Activated CD4-positive, alpha-beta T cell treated with anti-CD3 and anti-CD28 coated beads for 4 hours (primary cell): ENCODE measurements around the gene ACBD4.

Experiments used
- DNase-seq, 2 donors: peaks; one replicate each; pipeline ENCODE4 v3.0.0-alpha.2; 2020

ACBD4 gene

DNA sequence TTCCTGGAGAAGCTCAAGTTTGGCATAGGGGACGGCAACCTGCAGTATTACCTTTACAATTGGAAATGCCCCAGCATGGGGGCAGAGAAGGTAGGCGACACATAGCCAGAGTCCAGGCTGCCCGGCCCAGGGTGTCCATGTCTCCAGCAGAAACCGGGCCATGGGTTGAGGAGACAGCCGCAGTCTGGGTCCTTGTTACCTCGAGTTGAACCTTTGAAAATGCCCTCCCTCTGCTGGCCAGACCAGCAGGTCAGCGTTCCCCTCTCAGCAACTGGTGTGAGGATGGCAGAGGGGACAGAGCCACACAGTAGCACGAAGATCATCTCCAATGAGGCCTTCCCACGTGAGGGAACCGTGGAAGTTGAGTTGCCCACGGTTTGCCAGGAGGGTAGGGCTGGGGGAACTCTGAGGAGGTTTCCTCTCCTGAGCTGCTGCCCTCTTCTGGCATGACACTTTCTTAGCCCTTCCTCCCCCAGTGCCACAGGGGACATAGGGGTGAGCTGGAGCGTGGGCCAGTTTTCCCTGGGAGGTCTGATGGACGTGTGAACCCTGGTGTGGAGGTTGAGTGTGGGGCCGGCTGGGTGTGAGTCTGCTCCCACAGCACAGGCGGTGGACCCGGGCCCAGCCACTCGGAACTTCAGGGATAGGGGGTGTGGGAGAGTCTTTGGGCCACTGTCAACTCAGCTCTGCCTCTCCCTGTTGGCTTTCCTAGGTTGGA is 30.4 kb upstream of the ACBD4 start:
- no peak for DNase-seq

DNA sequence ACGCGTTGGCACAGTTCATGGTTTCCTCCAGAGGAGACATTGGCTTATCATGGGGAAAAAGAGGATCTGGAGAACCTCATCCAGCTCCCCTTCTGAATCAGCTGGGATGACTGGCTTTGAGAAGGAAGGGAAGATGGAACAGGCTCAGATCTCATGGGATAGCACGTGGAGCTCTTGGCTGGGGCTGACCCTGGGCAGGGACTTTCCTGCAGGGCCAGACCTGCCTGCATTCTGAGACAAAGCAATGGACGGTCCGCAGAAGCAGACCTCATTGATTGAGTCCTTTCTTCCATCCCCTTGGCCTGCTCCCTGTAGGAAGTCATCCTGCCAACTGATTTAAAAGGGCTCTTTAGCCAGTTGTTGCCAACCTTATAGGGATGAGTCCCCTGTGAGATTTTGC is 29.4 kb upstream of the ACBD4 start:
- DNase-seq: no peak

DNA sequence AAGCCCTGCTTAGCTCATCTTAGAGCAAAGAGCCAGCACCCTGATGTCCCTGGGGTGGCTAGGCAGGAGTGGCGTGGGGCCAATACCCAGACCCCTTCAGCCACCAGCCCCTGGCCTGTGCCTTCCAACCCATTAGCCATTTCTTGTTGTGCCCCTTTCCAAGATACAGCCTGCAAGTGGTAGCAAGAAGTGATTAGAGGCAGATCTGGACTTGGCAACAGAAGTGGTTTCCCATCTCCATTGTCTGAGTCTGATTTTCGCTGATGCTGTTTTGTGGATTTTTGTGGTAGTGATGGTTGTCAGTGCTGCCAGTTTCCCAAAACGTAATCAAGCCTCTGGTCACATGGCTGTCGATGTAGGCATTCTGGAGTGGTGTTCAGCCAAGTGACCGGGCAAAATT is 28.9 kb upstream of the ACBD4 start:
- no peak for DNase-seq

DNA sequence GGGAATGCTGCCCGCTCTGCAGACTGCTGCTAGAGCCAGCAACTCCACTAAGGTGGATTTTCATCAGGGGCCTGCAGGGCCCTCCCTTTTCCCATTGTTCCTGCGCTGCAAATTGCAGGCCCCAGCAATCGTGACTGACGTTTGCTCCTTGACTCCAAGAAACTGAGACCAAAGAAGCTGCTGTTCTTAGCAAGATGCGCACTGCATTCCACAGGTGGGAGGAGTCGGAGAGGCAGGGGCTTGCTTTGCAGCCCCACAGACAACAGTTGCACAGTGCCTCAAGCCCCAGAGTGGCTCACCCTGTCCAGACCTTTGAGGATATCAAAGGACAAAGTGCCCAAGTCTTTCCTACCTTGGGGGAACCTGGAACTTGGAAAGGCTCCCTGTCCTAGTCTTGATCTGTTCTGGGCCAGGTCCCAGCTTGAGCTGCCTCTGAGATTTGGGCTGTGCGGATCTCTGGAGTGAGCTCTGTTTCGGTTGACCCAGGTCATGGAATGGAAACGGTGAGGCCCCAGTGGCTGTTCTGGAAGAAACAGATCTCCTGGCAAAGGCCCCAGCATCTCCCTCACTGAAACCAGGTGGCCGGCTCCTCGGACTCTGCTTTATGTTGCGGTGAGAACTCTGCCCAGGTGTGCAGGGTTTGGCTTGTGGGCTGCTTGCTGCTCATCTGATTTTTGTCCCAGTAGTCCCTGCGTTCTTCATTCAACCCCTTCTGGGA is 28.0 kb upstream of the ACBD4 start:
- no peak for DNase-seq

DNA sequence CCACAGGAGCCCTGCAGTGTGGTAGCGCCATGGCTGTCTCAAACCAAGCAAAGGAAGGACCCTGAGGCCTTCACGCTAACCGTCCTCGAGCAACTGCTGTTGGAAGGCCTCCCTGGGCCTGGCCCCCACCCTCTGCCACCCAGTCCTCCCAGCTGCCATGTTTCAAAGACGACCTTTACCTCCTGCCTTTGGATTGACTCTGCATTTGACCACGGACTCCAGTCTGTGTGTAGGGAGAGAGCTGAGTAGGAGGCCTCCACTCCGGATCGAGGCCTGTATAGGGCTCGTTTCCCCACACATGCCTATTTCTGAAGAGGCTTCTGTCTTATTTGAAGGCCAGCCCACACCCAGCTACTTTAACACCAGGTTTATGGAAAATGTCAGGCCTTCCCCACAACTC is 27.4 kb upstream of the ACBD4 start:
- DNase-seq: no peak

DNA sequence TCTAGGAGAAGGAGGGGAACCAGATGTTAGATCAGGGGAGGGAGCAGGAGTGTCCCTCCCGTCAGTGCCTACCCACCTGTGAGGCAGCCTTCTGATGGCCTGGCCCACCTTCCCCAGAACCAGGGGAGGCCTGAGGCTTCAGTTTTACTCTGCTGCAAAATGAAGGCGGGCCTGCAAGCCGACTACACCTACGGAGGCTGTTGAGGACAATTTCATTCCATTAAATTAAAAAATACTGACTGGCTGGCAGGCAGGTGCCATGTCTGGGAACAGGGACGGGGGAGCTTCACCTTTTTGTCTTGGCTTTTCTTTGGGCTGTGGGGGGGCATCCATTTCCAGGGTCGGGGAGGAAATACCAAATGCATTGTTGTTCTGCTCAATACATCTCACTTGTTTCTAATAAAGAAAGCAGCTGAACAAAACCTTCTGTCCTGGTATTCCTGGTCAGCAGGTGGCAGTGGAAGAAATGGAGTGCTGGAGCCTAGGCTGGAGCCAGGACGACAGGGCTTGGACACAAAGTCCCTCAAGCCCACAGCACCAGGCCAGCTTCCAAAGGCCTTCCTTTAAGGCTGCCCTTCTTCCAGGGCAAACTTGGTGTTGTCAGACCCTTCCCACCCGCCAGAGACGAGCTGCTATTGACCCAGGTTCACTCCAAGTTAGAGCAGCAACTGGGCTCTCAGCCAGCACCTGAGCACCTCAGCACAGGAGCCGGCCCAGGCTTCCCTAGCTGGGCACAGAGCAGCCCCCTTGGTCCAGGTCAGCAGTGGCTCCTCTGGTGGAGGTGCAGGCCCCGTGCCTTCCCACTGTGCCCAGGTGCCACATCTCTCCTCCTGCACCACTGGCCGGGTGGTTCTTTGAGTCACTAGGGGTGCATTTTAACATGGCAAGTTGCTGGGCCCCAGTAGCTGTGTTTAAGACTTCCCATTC is 26.6 kb upstream of the ACBD4 start:
- no peak for DNase-seq

DNA sequence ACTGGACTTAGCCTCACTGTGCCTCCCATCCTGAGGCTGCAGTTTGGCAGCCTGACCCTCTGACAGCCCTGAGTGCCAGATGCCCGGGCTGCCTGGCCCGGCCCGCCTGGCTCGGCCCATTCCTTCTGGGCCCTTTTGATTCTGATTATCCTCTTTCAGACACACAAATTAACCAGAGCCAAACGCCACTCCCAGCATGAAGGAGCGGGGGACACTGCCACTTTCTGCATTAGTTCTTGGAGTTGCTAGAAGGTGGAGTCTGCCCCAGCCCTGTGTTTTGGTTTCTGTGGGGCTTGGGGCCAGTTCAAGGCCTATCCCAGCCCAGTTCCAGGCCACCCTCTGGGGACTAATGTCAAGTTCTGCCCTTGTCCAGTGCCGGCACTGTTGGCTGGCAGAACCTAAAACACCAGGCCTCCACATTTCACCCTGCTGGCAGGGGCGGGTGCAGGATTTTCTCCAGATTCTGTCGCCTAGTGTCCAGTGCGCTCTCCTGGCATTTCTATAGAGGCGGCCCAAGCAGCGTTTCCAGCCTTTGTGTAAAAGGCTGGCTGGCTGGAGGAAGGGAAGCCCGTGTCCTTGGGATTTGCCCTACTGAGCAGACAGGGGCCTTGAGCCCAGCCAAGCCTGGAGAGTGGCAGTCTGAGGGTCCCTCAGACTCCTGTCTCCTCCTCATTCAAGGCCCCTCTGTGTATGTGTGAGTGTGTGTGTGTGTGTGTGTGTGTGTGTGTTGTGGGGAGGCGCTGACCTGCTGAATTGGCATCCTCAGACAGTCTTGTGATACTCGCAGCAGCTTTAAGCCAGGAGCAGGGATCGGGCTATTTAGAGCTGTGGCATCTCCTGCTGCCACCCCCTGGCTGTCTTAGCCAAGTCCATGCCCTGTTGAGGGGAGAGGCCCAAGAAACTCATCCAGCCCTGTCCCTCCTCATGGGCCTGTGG is 24.5 kb upstream of the ACBD4 start:
- DNase-seq: no peak

DNA sequence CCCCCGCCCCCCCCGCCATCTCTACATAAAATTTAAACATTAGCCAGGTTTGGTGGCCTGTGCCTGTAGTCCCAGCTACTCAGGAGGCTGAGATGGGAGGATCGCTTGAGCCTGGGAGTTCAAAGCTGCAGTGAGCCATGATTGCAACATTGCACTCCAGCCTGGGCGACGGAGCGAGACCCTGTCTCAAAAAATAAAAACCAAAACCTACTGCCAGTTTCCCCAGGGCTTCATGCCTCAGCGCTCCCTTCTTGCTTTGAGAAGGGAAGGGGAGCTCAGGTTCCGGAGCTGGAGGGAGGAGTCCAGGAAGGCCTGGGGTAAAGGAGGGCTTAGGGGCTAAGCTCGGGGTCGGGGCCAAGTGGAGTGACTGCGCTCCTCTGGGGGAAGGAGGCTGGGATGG is 23.6 kb upstream of the ACBD4 start:
- DNase-seq: no peak

DNA sequence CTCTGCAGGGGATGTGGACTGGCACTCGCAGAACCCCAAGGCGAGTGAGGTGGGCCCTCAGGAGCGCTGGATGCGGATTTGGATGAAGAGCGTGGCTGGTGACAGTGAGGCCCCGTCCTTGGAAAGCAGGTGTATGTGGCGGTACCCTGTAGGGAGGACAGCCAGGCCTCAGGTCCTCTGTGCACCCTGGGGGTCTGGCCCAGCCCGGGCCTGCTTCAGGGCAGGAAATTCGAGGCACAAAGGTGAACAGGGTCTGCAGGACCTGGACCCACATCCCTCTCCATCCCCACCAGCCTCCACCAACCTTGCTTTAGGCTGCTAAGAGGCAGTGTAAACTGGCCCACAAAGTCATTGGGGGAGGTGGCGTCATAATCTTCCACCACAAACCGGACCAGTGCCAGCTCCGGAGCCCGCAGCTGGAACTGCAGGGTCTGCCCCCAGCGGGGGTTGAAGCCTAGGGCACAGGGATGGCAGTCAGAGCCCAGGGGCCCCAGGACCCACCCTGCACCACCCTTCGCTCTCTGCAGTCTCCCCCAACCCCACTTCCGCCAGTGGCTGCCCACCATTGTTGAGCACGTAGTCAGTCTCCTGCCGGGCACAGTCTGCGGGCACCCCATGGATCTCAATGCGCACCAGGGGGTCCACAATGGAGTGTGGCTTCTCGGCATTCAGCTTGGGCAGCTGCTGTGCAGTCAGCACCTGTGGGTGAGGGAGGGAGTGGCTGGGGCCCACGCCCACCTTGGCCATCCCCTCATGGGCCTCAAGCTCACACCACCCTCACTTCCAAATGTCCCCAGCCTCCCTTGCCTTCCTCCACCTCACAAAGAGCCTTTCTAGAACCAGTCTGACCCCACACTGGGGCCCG is 22.7 kb upstream of the ACBD4 start:
- DNase-seq: no peak

DNA sequence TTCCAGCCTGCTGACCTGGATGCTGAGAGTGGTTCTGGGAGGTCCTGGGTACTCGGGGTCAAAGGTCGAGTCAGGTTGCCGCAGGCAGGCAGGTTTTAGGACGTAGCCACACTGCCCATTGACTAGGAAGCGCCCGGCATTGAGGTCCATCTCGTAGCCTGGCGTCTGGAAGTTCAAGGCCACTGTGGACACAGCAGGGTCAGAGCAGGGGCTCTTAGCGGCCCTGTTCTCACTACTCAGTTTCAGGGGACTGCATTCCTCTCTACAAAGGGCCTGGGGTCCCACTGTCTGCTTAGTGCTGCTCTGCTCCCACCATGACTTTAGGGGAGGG is 22.1 kb upstream of the ACBD4 start:
- DNase-seq: no peak

DNA sequence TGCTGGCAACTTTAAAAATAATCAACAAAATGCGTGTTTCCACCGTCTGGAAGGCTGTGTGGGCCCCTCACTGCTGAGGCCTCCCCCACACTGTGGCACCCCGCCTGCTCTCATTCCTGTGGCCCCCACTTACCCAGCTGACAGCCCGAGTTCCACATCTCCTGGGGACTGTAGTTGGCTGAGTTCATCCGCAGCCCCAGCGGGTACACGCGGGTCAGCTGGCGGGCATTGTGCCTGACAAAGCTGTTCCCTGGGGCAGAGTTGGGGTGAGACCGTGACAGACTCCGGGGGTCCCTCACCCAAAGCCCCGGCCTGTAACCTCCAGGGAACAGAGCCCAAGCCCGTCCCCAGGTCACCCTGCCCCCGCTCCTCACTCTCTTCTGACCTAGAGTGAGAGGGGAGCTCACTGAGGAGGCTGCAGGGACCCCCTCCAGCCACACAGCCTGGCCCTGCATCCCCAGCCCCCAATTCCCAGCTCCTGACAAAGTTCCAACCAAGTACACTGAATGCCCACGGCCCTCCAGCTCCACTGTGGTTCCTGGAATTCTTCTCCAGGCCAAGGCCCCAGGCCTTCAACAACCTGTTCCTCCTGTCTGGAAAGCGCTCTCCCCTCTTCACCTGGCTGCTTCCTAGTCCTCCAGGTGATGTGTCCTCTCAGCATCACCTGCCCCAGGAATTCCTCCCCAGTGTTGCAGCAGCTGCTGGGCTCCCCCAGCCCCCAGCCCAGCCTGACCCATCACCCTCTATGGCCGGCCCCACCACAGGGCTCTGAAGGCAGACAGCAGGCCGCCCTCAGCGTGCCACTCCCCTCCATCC is 21.2 kb upstream of the ACBD4 start:
- DNase-seq: no peak

DNA sequence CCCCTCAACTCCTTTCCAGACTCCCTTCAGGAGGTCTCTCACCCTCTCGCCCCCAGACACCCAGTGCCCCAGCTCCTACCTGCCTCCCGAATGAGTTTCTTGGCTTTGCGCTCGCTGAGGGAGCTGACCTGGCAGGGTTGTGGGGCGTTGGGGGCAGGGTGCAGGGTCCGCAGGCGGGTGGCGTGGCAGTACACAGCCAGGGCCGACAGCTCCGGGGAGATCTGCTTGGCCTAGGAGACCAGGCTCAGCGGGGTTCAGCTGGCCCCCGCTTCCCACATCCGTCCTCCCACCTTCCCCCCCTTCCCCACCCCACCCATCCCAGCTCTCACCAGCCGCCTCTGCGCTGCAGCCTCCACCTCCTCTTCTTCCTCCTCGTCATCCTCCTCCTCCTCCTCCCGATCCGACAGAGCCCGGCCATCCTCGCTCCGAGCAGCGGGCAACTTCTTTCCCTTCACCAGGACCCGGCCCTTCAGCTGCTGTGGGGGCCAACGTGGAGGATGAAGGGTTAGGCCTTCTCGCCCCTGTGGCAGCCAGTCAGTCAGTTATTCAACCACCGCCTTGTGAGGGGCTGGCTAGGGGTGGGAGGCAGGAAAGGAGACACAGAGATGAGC is 20.4 kb upstream of the ACBD4 start:
- DNase-seq: no peak

DNA sequence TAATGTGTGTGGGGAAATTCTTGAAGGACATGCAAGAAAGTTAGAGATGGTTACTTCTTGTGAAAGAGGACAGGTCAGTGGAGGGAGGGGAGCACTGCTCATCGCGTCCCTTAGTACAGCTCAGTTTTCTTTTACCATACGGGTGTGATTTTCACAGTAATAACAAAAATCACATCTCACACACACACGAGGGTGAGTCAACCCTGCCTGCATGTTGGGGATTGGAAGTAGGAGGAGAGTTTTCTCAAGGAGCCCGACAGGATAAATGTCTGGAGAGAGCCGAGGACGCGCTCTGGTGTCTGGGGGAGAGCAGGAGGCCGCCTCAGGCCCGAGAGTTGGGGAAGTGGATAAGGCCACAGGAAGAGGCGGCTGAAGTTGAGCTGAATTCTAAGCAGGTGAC is 19.6 kb upstream of the ACBD4 start:
- no peak for DNase-seq

DNA sequence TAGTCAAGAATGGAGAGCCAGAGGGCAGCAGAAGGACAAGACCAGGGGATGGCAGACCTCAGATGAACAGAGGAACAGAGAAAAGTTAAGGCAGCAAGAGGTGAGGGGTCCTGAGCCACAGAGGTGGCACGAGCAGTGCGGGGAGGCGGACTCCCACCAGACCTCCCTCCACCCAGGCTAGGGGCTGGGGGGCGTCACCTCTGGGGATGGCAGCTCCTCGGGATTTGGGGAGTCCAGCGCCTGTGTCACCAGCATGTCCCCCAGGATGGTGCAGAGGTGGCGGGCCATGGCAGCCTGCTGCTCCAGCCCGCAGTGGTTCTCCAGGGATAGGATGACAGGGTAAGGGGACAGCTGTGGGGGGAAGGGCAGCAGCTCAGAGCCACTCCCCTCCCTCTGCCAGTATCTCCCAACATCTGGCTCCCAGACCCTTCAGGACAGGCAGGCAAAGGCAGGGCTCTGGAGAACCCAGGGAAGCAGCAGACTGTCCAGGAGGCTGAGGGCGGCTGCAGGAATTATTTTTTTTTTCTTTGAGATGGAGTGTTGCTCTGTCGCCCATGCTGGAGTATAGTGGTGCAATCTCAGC is 19.0 kb upstream of the ACBD4 start:
- DNase-seq: no peak

DNA sequence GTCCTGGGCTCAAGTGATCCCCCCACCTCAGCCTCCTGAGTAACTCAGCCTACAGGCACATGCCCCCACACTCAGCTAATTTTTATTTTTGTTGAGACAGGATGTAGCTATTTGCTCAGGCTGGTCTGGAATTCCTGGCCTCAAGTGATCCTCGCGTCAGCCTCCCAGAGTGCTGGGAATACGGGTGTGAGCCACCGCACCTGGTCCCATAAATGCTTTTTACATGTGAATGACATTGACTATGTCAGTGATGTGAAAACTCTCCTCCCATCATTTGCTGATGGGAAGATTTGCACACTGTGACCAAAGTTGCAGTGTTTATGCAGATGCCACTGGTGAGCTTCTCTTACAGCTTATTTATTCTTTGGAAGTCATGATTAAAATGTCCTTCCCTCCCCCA is 18.2 kb upstream of the ACBD4 start:
- DNase-seq: no peak

DNA sequence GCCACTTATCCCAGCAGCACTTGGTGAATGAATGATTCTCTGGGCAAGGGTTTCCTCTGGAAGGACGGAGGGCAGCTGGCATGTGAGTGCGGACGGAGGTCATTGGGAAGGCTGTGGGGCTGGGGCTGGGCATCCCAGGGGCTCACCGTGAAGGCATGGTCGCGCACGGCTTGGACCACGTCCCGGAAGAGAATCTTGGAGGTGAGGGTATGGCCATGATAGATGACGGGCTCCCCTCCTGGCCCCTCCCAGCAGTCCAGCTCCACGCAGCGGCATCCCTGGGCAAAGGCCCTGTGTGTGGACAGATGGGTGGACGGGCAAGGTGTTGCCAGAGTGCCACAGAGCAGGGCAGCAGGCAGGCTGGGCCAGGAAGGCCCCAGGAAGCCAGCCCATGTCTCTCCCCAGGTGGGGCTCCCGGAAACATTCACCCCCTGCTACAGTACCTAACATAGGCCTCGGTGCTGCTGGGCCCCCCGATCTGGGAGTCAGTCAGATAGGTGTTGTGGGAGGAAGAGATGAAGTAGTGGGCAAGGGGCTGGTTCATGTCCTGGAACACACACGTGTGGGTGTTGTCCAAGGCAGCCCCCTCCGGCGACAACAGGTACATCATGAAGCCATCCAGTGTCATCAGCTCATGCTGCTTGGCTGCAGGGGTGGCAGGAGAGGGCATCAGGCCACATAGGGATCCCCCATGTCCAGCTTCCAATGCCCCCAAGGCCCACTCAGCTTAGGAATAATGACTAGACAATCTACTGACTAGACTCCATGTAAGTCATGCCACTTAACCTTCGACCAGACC is 17.4 kb upstream of the ACBD4 start:
- no peak for DNase-seq

DNA sequence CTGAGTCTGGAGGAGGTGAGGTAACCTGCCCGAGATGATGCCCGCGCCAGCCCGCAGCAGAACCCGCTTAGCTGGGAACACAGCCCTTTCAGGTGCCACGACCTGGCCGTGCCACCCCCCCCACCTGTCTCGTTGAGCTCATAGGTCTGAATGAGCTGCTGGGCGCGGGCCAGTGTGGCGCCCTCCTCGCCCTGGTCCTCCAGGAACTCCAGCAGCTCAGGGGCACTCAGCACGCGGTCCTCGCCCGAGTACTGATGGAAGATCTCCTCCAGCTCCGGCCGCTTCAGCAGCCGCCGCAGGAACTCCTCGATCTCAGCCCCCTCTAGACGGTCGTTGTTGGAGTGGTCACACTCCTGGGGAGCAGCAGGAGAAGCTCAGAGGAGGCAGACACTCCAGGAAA is 16.8 kb upstream of the ACBD4 start:
- no peak for DNase-seq

DNA sequence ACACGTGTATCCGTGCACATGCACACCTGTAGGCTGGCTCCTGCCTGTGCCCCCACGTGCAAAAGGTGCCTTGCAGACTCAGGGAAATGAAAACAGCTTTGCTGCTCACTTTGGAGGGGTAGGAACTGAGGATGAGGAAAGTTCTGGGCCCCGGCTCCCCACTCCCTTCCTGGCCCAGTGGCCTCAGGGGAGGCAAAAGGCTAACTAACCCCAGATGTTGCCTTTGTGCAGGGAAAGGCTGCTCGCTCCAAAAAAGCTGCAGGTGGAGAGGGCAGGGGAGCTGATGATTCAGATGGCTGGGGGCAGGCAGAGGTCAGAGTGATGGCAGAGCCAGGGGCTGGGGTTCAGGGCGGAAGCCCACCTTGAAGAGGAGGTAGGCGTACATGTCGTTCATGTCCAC is 15.5 kb upstream of the ACBD4 start:
- no peak for DNase-seq

DNA sequence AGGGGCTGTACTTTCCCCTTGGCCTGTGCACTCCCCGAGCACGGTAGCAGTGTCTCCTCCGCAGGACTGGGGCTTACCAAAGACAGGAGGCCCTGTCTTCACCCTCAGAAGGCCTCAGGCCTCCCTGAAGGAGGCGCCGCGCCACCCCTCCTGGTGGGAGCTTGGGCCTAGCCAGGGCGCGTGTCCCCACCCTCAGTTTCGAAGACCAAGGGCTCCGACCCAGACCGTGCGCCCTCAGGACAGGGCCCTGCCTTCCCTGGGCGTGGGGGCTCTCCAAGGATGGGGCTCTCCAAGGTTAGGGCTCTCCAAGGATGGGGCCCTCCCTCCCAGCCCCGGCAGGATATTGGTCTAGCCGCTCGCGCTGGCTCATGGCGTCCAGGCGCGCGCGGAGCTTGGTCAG is 14.9 kb upstream of the ACBD4 start:
- no peak for DNase-seq
